Osteocyte (in vitro differentiated cells): ENCODE measurements around the gene CD9. TPM values are rescaled to one million over a fixed set of nuclear protein-coding genes. Genes with fewer than 3 reads are reported as not detected.
"Not testable (repeated sequence)": the region's sequence is repeated elsewhere in the genome, so short reads cannot be mapped to it uniquely, and the experiment has no call there.

Experiments used
- DNase-seq: peaks from one replicate; pipeline ENCODE4 v3.0.0; 2021; ENCODE audit warnings: mixed read lengths; ENCODE audit not compliant: unreplicated experiment; ENCODE audit errors: extremely low spot score
- H3K27ac Mint-ChIP-seq: one replicate; pipeline ENCODE4 v1.8.0; 2021; ENCODE audit warnings: mild to moderate bottlenecking, mixed read lengths; ENCODE audit not compliant: unreplicated experiment
- H3K27me3 Mint-ChIP-seq: one replicate; pipeline ENCODE4 v1.8.0; 2021; ENCODE audit warnings: mixed read lengths; ENCODE audit not compliant: unreplicated experiment
- H3K36me3 Mint-ChIP-seq: one replicate; pipeline ENCODE4 v1.8.0; 2021; ENCODE audit warnings: mixed read lengths; ENCODE audit not compliant: unreplicated experiment
- H3K4me1 Mint-ChIP-seq: one replicate; pipeline ENCODE4 v1.8.0; 2021; ENCODE audit warnings: mixed read lengths; ENCODE audit not compliant: unreplicated experiment
- H3K4me3 Mint-ChIP-seq: one replicate; pipeline ENCODE4 v1.8.0; 2021; ENCODE audit warnings: mild to moderate bottlenecking, moderate library complexity, mixed read lengths; ENCODE audit not compliant: unreplicated experiment
- H3K9me3 Mint-ChIP-seq: one replicate; pipeline ENCODE4 v1.8.0; 2021; ENCODE audit warnings: mixed read lengths; ENCODE audit not compliant: unreplicated experiment
- CTCF ChIP-seq: fragments of 200-600 bp; sonication (generic); IDR thresholded peaks from 2 replicates; pipeline ENCODE4 v1.5.0; 2021; ENCODE audit warnings: antibody characterized with exemption, mild to moderate bottlenecking, moderate library complexity
- total RNA-seq: library from RNA; stranded (reverse); gene quantifications from 2 replicates; pipeline ENCODE4 v1.2.1, GENCODE V29; 2021

CD9 gene
- total RNA-seq, 1 donor from 2014 or later: 77.1 TPM

- no peak overlapping the region for H3K4me3 Mint-ChIP-seq
- peaks cover 2% of the 10 kb centered on the region for H3K36me3 Mint-ChIP-seq
- no peak for TF ChIP-seq CTCF
- peaks cover 61% of the 10 kb centered on the region for H3K4me1 Mint-ChIP-seq
- no peaks in the 10 kb centered on the region for H3K9me3 Mint-ChIP-seq
- H3K27me3 Mint-ChIP-seq: no peaks in the 10 kb centered on the region
- peak overlapping the region; percentile 48 for H3K27ac Mint-ChIP-seq
- DNase-seq: no peak
Measured at GRCh38 chr12:6205761-6206160, 5.6 kb downstream of the CD9 start.

GRCh38 chr12:6206327-6206726 lies 6.1 kb downstream of the CD9 start:
- no peak overlapping the region for H3K4me3 Mint-ChIP-seq
- H3K9me3 Mint-ChIP-seq: no peaks in the 10 kb centered on the region
- no peak for DNase-seq
- peak overlapping the region; percentile 31 for H3K27ac Mint-ChIP-seq
- peaks cover 60% of the 10 kb centered on the region for H3K4me1 Mint-ChIP-seq
- no peaks in the 10 kb centered on the region for H3K27me3 Mint-ChIP-seq
- peaks cover 2% of the 10 kb centered on the region for H3K36me3 Mint-ChIP-seq
- TF ChIP-seq CTCF: no peak

GRCh38 chr12:6207259-6207925 lies 7.2 kb downstream of the CD9 start:
- Mint-ChIP-seq H3K27me3 (no peaks in the 10 kb centered on the region), H3K4me3 (no peak overlapping the region), H3K9me3 (no peaks in the 10 kb centered on the region), H3K4me1 (peaks cover 60% of the 10 kb centered on the region), H3K36me3 (peaks cover 2% of the 10 kb centered on the region), H3K27ac (peak overlapping the region; percentile 45)
- TF ChIP-seq CTCF: no peak
- DNase-seq: no peak

- Mint-ChIP-seq H3K9me3 (no peaks in the 10 kb centered on the region), H3K27ac (peak overlapping the region; percentile 34)
- DNase-seq: no peak
Measured at GRCh38 chr12:6208130-6208529, 7.9 kb downstream of the CD9 start.

GRCh38 chr12:6209428-6209827 lies 9.2 kb downstream of the CD9 start:
- H3K27me3 Mint-ChIP-seq, H3K9me3 Mint-ChIP-seq, DNase-seq, H3K4me3 Mint-ChIP-seq, H3K36me3 Mint-ChIP-seq: not testable (repeated sequence)
- Mint-ChIP-seq H3K4me1 (peaks cover 66% of the 10 kb centered on the region), H3K27ac (peak overlapping the region; percentile 80)

More at GRCh38 chr12:6208130-6208529, 7.9 kb downstream of the CD9 start:
- peaks cover 2% of the 10 kb centered on the region for H3K36me3 Mint-ChIP-seq
- TF ChIP-seq CTCF: no peak
- H3K4me3 Mint-ChIP-seq: no peak overlapping the region
- no peaks in the 10 kb centered on the region for H3K27me3 Mint-ChIP-seq
- peaks cover 59% of the 10 kb centered on the region for H3K4me1 Mint-ChIP-seq
